GM23338 (cell line): ENCODE measurements around the gene NCS1. TPM values are rescaled to one million over a fixed set of nuclear protein-coding genes. Genes with fewer than 3 reads are reported as not detected.

Experiments used
- ATAC-seq: fragments of 200-7000 bp; cut with Tn5 transposase; 3 replicates; pipeline ENCODE4 v1.9.1; 2020
- DNase-seq: peaks from one replicate; pipeline ENCODE4 v3.0.0-alpha.2; 2015; ENCODE audit warnings: low spot score
- H2AFZ ChIP-seq: fragments of 200-600 bp; sonication (generic); 2 replicates; pipeline ENCODE4 v1.8.0; 2016; ENCODE audit warnings: antibody characterized with exemption, mild to moderate bottlenecking, moderate library complexity
- H3F3A ChIP-seq: fragments of 200-600 bp; sonication (generic); replicated peaks from 2 replicates; pipeline ENCODE4 v1.8.0; 2017; ENCODE audit warnings: antibody characterized with exemption, mixed run types, low read depth
- H3K27ac ChIP-seq: fragments of 200-600 bp; sonication (generic); 2 replicates; pipeline ENCODE4 v1.6.1; 2016; ENCODE audit warnings: low read depth
- H3K27me3 ChIP-seq: fragments of 200-600 bp; sonication (generic); 2 replicates; pipeline ENCODE4 v1.8.0; 2016; ENCODE audit warnings: mild to moderate bottlenecking, mixed run types, moderate library complexity; ENCODE audit not compliant: insufficient read depth
- H3K36me3 ChIP-seq: fragments of 200-600 bp; sonication (generic); 2 replicates; pipeline ENCODE4 v1.8.0; 2016; ENCODE audit warnings: mild to moderate bottlenecking; ENCODE audit not compliant: insufficient read depth
- H3K4me1 ChIP-seq: fragments of 200-600 bp; sonication (generic); 2 replicates; pipeline ENCODE4 v1.8.0; 2016; ENCODE audit warnings: mild to moderate bottlenecking, moderate library complexity; ENCODE audit not compliant: insufficient read depth
- H3K4me2 ChIP-seq: fragments of 200-600 bp; sonication (generic); 2 replicates; pipeline ENCODE4 v1.7.1; 2017; ENCODE audit warnings: mixed run types
- H3K4me3 ChIP-seq: fragments of 200-600 bp; sonication (generic); 2 replicates; pipeline ENCODE4 v1.6.1; 2016; ENCODE audit warnings: mixed run types
- H3K79me2 ChIP-seq: fragments of 200-600 bp; sonication (generic); replicated peaks from 2 replicates; pipeline ENCODE4 v1.8.0; 2017; ENCODE audit warnings: mild to moderate bottlenecking; ENCODE audit not compliant: insufficient read depth
- H3K9me2 ChIP-seq: fragments of 200-600 bp; sonication (generic); 2 replicates; pipeline ENCODE4 v1.8.0; 2017; ENCODE audit not compliant: insufficient read depth
- H4K20me1 ChIP-seq: fragments of 200-600 bp; sonication (generic); replicated peaks from 2 replicates; pipeline ENCODE4 v1.8.0; 2017; ENCODE audit warnings: mild to moderate bottlenecking; ENCODE audit not compliant: insufficient read depth
- H3K27ac Mint-ChIP-seq: 2 replicates; pipeline ENCODE4 v1.8.0; 2020; ENCODE audit warnings: inconsistent platforms, mild to moderate bottlenecking, moderate library complexity, mixed read lengths
- H3K27me3 Mint-ChIP-seq: 3 replicates; pipeline ENCODE4 v1.8.0; 2022; ENCODE audit warnings: low read depth, mild to moderate bottlenecking, moderate library complexity, mixed read lengths, inconsistent platforms; ENCODE audit not compliant: insufficient read depth, poor library complexity
- H3K36me3 Mint-ChIP-seq: 3 replicates; pipeline ENCODE4 v1.8.0; 2021; ENCODE audit warnings: low read depth, mild to moderate bottlenecking, inconsistent platforms, moderate library complexity, mixed read lengths
- H3K4me1 Mint-ChIP-seq: 3 replicates; pipeline ENCODE4 v1.8.0; 2020; ENCODE audit warnings: mild to moderate bottlenecking, inconsistent platforms, mixed read lengths
- H3K4me3 Mint-ChIP-seq: 3 replicates; pipeline ENCODE4 v1.8.0; 2021; ENCODE audit warnings: moderate library complexity, mild to moderate bottlenecking, inconsistent platforms, mixed read lengths
- H3K9me3 Mint-ChIP-seq: 3 replicates; pipeline ENCODE4 v1.8.0; 2020; ENCODE audit warnings: moderate library complexity, mild to moderate bottlenecking, inconsistent platforms, mixed read lengths
- CREB1 ChIP-seq: fragments of 250-450 bp; sonication (Bioruptor Pico); IDR thresholded peaks from 2 replicates; pipeline ENCODE4 v1.5.0; 2020; ENCODE audit warnings: low read depth, mild to moderate bottlenecking, moderate library complexity
- CTCF ChIP-seq, 2 experiments: fragments of 200-600 bp in 1 of 2; sonication (generic) in 1 of 2; conservative IDR thresholded peaks; 2 replicates each; pipeline versions ENCODE4 v1.5.1 to v1.6.1; 2016 to 2017; ENCODE audit warnings: antibody characterized with exemption in 2 of 2, low read depth in 2 of 2, mild to moderate bottlenecking in 2 of 2, moderate library complexity in 1 of 2
- ETS1 ChIP-seq: IDR thresholded peaks from 2 replicates; pipeline ENCODE4 v1.6.1; 2016; ENCODE audit warnings: antibody characterized with exemption
- EZH2 ChIP-seq: fragments of 200-600 bp; sonication (generic); IDR thresholded peaks from one replicate; pipeline ENCODE4 v1.8.0; 2017; ENCODE audit warnings: antibody characterized with exemption, mild to moderate bottlenecking, low read depth; ENCODE audit not compliant: unreplicated experiment
- EZH2phosphoT487 ChIP-seq: fragments of 200-600 bp; sonication (generic); IDR thresholded peaks from one replicate; pipeline ENCODE4 v1.8.1; 2018; ENCODE audit warnings: antibody characterized with exemption; ENCODE audit not compliant: unreplicated experiment
- JUNB ChIP-seq: IDR thresholded peaks from one replicate; pipeline ENCODE4 v1.6.1; 2016; ENCODE audit warnings: antibody characterized with exemption; ENCODE audit not compliant: unreplicated experiment
- NANOG ChIP-seq: IDR thresholded peaks from 2 replicates; pipeline ENCODE4 v1.6.1; 2016; ENCODE audit warnings: antibody characterized with exemption, borderline replicate concordance
- POLR2AphosphoS5 ChIP-seq: IDR thresholded peaks from 2 replicates; pipeline ENCODE4 v1.6.1; 2016; ENCODE audit warnings: antibody characterized with exemption, low read depth
- REST ChIP-seq: IDR thresholded peaks from one replicate; pipeline ENCODE4 v1.6.1; 2018; ENCODE audit warnings: antibody characterized with exemption; ENCODE audit not compliant: unreplicated experiment
- STAT1 ChIP-seq: IDR thresholded peaks from one replicate; pipeline ENCODE4 v1.6.1; 2016; ENCODE audit warnings: antibody characterized with exemption; ENCODE audit not compliant: unreplicated experiment
- ZNF114 ChIP-seq: fragments of 250-450 bp; sonication (Bioruptor Pico); IDR thresholded peaks from 2 replicates; pipeline ENCODE4 v1.5.0; 2020; ENCODE audit warnings: mild to moderate bottlenecking, moderate library complexity
- ZNF331 ChIP-seq: fragments of 250-450 bp; sonication (Bioruptor Pico); IDR thresholded peaks from 2 replicates; pipeline ENCODE4 v1.5.0; 2020; ENCODE audit warnings: low read depth, mild to moderate bottlenecking, moderate library complexity
- ZNF462 ChIP-seq: fragments of 250-450 bp; sonication (Bioruptor Pico); IDR thresholded peaks from 2 replicates; pipeline ENCODE4 v1.5.0; 2020; ENCODE audit warnings: mild to moderate bottlenecking, moderate library complexity
- polyA plus RNA-seq: library from polyadenylated mRNA; unstranded; fragments of >200 nt; fragmentation: Nextera tagmentation; extraction: Ambion mirVana; gene quantifications from 2 replicates; pipeline ENCODE4 v1.2.1, GENCODE V29; 2016
- total RNA-seq: library from RNA; depleted of rRNA; stranded (reverse); fragments of >200 nt; shearing (Covaris generic); gene quantifications from 2 replicates; pipeline ENCODE4 v1.2.3, GENCODE V29; 2014

NCS1 gene
- total and polyA plus RNA-seq, 2 experiments from 2014 or later: 8.2 to 34.3 TPM

GRCh38 chr9:130275156-130275555 lies 103.0 kb downstream of the NCS1 start:
- no peak overlapping the region for H2AFZ ChIP-seq
- H3K9me2 ChIP-seq: no peaks in the 10 kb centered on the region
- no peaks in the 10 kb centered on the region for H4K20me1 ChIP-seq
- no peaks in the 10 kb centered on the region for H3K27me3 ChIP-seq
- H3K79me2 ChIP-seq: no peaks in the 10 kb centered on the region; the same call in 1 of the 2 replicates
- no peak for DNase-seq
- TF ChIP-seq ETS1 (no peak), CTCF (conservative IDR thresholded peaks at IDR 0.05; ENCODE audit: low read depth in 2 of 2) (no peak), ZNF114 (CRISPR knock-in tag) (no peak), STAT1 (no peak), JUNB (no peak), EZH2 (no peak), EZH2phosphoT487 (no peak), ZNF331 (CRISPR knock-in tag) (no peak), REST (no peak), CREB1 (CRISPR knock-in tag) (no peak), POLR2AphosphoS5 (no peak), ZNF462 (CRISPR knock-in tag) (no peak), NANOG (no peak)
- H3F3A ChIP-seq: no peaks in the 10 kb centered on the region
- Mint-ChIP-seq H3K27me3 (peaks cover 9% of the 10 kb centered on the region), H3K4me3 (no peak overlapping the region; the same call in 2 of the 3 replicates), H3K9me3 (no peaks in the 10 kb centered on the region), H3K36me3 (peaks cover 10% of the 10 kb centered on the region; the same call in 2 of the 3 replicates), H3K27ac (no peak overlapping the region), H3K4me1 (peaks cover 19% of the 10 kb centered on the region)
- H3K4me3 ChIP-seq: no peak overlapping the region
- no peak overlapping the region for H3K27ac ChIP-seq
- no peaks in the 10 kb centered on the region for H3K4me1 ChIP-seq
- H3K4me2 ChIP-seq: no peak overlapping the region
- ATAC-seq: no peak
- H3K36me3 ChIP-seq: no peaks in the 10 kb centered on the region
